ENCODE results near the gene NOC4L. TPM values are rescaled to one million over a fixed set of nuclear protein-coding genes. Genes with fewer than 3 reads are reported as not detected.
"Not testable (repeated sequence)": the region's sequence is repeated elsewhere in the genome, so short reads cannot be mapped to it uniquely, and the experiment has no call there.

NOC4L gene
- total RNA-seq, 1 experiment from 2014 or later: 10.4 TPM

- Histone ChIP-seq H3K79me2 (ENCODE audit: low read length) (no peaks in the 10 kb centered on the region), H4K20me1 (ENCODE audit: insufficient read depth, low read depth, low read length) (no peaks in the 10 kb centered on the region), H3K9ac (ENCODE audit: low read length) (no peak overlapping the region), H3K4me2 (ENCODE audit: low read depth, low read length, poor library complexity, severe bottlenecking) (no peak overlapping the region), H3K27ac (ENCODE audit: low read length) (no peak overlapping the region), H3K4me3 (ENCODE audit: low read length) (no peak overlapping the region), H3K4me1 (ENCODE audit: low read length) (no peaks in the 10 kb centered on the region; the same call in 1 of the 2 replicates), H3K36me3 (ENCODE audit: insufficient read depth, low read length) (peaks cover 46% of the 10 kb centered on the region), H3K9me3 (ENCODE audit: low read length) (peaks cover 7% of the 10 kb centered on the region; the same call in 1 of the 2 replicates), H3K27me3 (ENCODE audit: low read length) (no peaks in the 10 kb centered on the region), H2AFZ (ENCODE audit: low read length) (no peak overlapping the region), H3K9me2 (replicated peaks; ENCODE audit: insufficient read depth, low read length) (no peaks in the 10 kb centered on the region)
- DNase-seq: no peak
These were observed 15.2 kb upstream of the NOC4L start for GRCh38 chr12:132129007-132129406.

DNA sequence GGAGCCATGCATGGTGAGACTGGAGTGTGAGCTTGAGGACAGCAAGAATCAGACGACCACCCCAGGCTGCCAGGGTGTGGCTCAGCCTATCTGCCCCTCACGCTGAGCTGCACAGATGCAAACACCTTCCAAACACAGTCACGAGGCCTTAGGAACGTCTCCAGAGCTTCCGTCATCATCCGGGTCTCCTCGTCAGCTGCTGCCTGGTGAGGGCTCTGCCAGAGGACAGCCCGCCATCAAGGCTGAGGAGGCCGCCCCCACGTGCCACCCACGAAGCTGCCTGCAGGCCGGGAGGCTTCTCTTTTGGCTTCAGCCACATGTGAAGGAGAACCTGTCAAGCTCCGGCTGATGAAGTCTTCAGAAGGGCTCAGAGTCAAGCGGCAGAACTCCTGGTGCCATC lies 13.6 kb upstream of the NOC4L start:
- no peak overlapping the region for H3K27ac ChIP-seq (ENCODE audit: low read length)
- no peak for DNase-seq
- no peak overlapping the region for H3K4me3 ChIP-seq (ENCODE audit: low read length)
- H3K9ac ChIP-seq (ENCODE audit: low read length): no peak overlapping the region
- no peaks in the 10 kb centered on the region; the same call in 1 of the 2 replicates for H3K4me1 ChIP-seq (ENCODE audit: low read length)
- no peaks in the 10 kb centered on the region for H3K79me2 ChIP-seq (ENCODE audit: low read length)
- peaks cover 7% of the 10 kb centered on the region; the same call in 1 of the 2 replicates for H3K9me3 ChIP-seq (ENCODE audit: low read length)
- no peak overlapping the region for H3K4me2 ChIP-seq (ENCODE audit: low read depth, low read length, poor library complexity, severe bottlenecking)
- H3K27me3 ChIP-seq (ENCODE audit: low read length): no peaks in the 10 kb centered on the region
- H2AFZ ChIP-seq (ENCODE audit: low read length): no peak overlapping the region
- no peaks in the 10 kb centered on the region for H4K20me1 ChIP-seq (ENCODE audit: insufficient read depth, low read depth, low read length)
- no peaks in the 10 kb centered on the region for H3K9me2 ChIP-seq (replicated peaks; ENCODE audit: insufficient read depth, low read length)
- H3K36me3 ChIP-seq (ENCODE audit: insufficient read depth, low read length): peaks cover 30% of the 10 kb centered on the region

GRCh38 chr12:132131229-132131628 lies 13.0 kb upstream of the NOC4L start:
- H3K27me3 ChIP-seq (ENCODE audit: low read length): no peaks in the 10 kb centered on the region
- H2AFZ ChIP-seq (ENCODE audit: low read length): no peak overlapping the region
- DNase-seq: no peak
- H3K36me3 ChIP-seq (ENCODE audit: insufficient read depth, low read length): peaks cover 24% of the 10 kb centered on the region
- no peaks in the 10 kb centered on the region for H3K9me2 ChIP-seq (replicated peaks; ENCODE audit: insufficient read depth, low read length)
- peaks cover 7% of the 10 kb centered on the region; the same call in 1 of the 2 replicates for H3K9me3 ChIP-seq (ENCODE audit: low read length)
- H3K79me2 ChIP-seq (ENCODE audit: low read length): no peaks in the 10 kb centered on the region
- no peak overlapping the region for H3K9ac ChIP-seq (ENCODE audit: low read length)
- H3K4me1 ChIP-seq (ENCODE audit: low read length): no peaks in the 10 kb centered on the region; the same call in none of the 2 replicates
- H3K4me2 ChIP-seq (ENCODE audit: low read depth, low read length, poor library complexity, severe bottlenecking): no peak overlapping the region
- H3K27ac ChIP-seq (ENCODE audit: low read length): no peak overlapping the region
- H4K20me1 ChIP-seq (ENCODE audit: insufficient read depth, low read depth, low read length): no peaks in the 10 kb centered on the region
- no peak overlapping the region for H3K4me3 ChIP-seq (ENCODE audit: low read length)

GRCh38 chr12:132131952-132132351 lies 12.3 kb upstream of the NOC4L start:
- H3K4me3 ChIP-seq (ENCODE audit: low read length): no peak overlapping the region
- peaks cover 7% of the 10 kb centered on the region; the same call in 1 of the 2 replicates for H3K9me3 ChIP-seq (ENCODE audit: low read length)
- H3K27me3 ChIP-seq (ENCODE audit: low read length): no peaks in the 10 kb centered on the region
- H3K27ac ChIP-seq (ENCODE audit: low read length): no peak overlapping the region
- H3K79me2 ChIP-seq (ENCODE audit: low read length): no peaks in the 10 kb centered on the region
- no peak for DNase-seq
- peaks cover 17% of the 10 kb centered on the region for H3K36me3 ChIP-seq (ENCODE audit: insufficient read depth, low read length)
- H4K20me1 ChIP-seq (ENCODE audit: insufficient read depth, low read depth, low read length): no peaks in the 10 kb centered on the region
- peaks cover 6% of the 10 kb centered on the region for H3K4me1 ChIP-seq (ENCODE audit: low read length)
- no peak overlapping the region for H2AFZ ChIP-seq (ENCODE audit: low read length)
- no peak overlapping the region for H3K9ac ChIP-seq (ENCODE audit: low read length)
- H3K4me2 ChIP-seq (ENCODE audit: low read depth, low read length, poor library complexity, severe bottlenecking): no peak overlapping the region
- H3K9me2 ChIP-seq (replicated peaks; ENCODE audit: insufficient read depth, low read length): no peaks in the 10 kb centered on the region

DNA sequence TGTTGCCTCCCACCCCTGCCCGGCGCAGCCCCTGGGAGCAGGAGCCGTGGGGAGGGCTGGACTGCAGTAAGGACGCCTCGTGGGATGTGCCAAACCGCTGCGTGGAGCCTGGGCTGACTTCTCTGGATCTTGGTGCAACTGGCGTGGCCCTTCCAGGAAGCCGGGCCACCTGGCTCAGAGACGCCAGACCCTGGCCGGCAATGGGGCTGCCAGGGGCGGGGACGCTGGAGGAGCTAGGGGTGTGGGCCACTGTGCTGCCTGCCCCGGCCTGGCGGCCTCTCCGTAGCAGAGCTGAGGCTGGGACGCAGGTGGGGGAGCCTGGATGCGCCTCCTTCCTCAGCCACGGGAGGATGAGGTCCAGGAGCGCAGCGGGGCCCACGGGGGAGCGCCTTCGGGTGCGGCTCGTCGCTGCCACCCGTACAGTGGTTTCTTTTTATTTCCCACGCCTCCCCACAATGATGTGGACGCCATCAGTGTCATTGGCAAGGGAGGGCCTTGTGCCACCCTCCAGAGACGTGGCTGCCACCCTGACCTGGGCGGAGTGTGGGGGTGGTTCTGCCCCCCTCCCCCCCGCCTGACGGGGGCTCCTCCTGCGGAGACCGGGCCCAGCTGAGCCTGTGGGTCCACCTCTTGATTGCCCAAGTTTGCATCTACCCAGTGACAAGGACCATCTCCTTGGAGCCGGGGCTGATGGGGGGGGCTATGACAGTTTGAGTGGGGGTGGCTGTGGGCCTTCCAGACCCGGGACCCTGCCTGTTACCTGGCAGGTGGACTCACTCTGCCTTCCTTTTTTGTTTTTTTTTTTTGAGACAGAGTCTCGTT lies 11.4 kb upstream of the NOC4L start:
- H3K79me2 ChIP-seq (ENCODE audit: low read length): no peaks in the 10 kb centered on the region
- H3K9ac ChIP-seq (ENCODE audit: low read length): no peak overlapping the region
- peaks cover 15% of the 10 kb centered on the region for H3K4me1 ChIP-seq (ENCODE audit: low read length)
- H3K9me2 ChIP-seq (replicated peaks; ENCODE audit: insufficient read depth, low read length): no peaks in the 10 kb centered on the region
- H3K4me2 ChIP-seq (ENCODE audit: low read depth, low read length, poor library complexity, severe bottlenecking): no peak overlapping the region
- H3K9me3 ChIP-seq (ENCODE audit: low read length): peaks cover 2% of the 10 kb centered on the region; the same call in 1 of the 2 replicates
- H3K36me3 ChIP-seq (ENCODE audit: insufficient read depth, low read length): peaks cover 8% of the 10 kb centered on the region
- DNase-seq: no peak
- H3K27me3 ChIP-seq (ENCODE audit: low read length): no peaks in the 10 kb centered on the region
- H3K4me3 ChIP-seq (ENCODE audit: low read length): no peak overlapping the region
- no peak overlapping the region for H2AFZ ChIP-seq (ENCODE audit: low read length)
- H4K20me1 ChIP-seq (ENCODE audit: insufficient read depth, low read depth, low read length): no peaks in the 10 kb centered on the region
- H3K27ac ChIP-seq (ENCODE audit: low read length): no peak overlapping the region

- Histone ChIP-seq H3K27ac (ENCODE audit: low read length) (no peak overlapping the region), H3K27me3 (ENCODE audit: low read length) (no peaks in the 10 kb centered on the region), H3K36me3 (ENCODE audit: insufficient read depth, low read length) (no peaks in the 10 kb centered on the region), H3K79me2 (ENCODE audit: low read length) (no peaks in the 10 kb centered on the region), H3K4me2 (ENCODE audit: low read depth, low read length, poor library complexity, severe bottlenecking) (no peak overlapping the region), H3K4me1 (ENCODE audit: low read length) (peaks cover 17% of the 10 kb centered on the region), H3K9me3 (ENCODE audit: low read length) (no peaks in the 10 kb centered on the region), H4K20me1 (ENCODE audit: insufficient read depth, low read depth, low read length) (no peaks in the 10 kb centered on the region), H3K9me2 (replicated peaks; ENCODE audit: insufficient read depth, low read length) (no peaks in the 10 kb centered on the region), H3K4me3 (ENCODE audit: low read length) (no peak overlapping the region), H2AFZ (ENCODE audit: low read length) (no peak overlapping the region), H3K9ac (ENCODE audit: low read length) (no peak overlapping the region)
- DNase-seq: no peak
These were observed 10.2 kb upstream of the NOC4L start for GRCh38 chr12:132133952-132134652.

GRCh38 chr12:132134653-132135183 lies 9.5 kb upstream of the NOC4L start:
- not testable (repeated sequence) for H4K20me1 ChIP-seq (ENCODE audit: insufficient read depth, low read depth, low read length); H3K4me3 ChIP-seq (ENCODE audit: low read length); H3K79me2 ChIP-seq (ENCODE audit: low read length); DNase-seq; H3K4me2 ChIP-seq (ENCODE audit: low read depth, low read length, poor library complexity, severe bottlenecking); H3K9me3 ChIP-seq (ENCODE audit: low read length); H3K9me2 ChIP-seq (replicated peaks; ENCODE audit: insufficient read depth, low read length); H3K36me3 ChIP-seq (ENCODE audit: insufficient read depth, low read length); H3K9ac ChIP-seq (ENCODE audit: low read length); H2AFZ ChIP-seq (ENCODE audit: low read length); H3K27ac ChIP-seq (ENCODE audit: low read length); H3K27me3 ChIP-seq (ENCODE audit: low read length)
- H3K4me1 ChIP-seq (ENCODE audit: low read length): peaks cover 17% of the 10 kb centered on the region

DNA sequence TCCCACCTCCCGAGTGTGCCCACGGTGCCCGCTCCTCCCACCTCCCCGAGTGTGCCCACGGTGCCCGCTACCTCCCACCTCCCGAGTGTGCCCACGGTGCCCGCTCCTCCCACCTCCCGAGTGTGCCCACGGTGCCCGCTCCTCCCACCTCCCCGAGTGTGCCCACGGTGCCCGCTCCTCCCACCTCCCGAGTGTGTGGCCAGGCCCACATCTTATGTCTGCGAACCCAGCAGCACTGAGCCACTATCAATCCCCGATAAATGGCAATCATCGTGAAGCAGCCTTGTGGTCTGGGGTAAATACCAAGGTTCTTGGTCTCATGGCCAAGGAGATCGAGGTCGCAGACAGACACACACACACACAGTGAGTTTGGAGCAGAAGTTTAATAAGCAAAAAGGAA lies 8.0 kb upstream of the NOC4L start:
- not testable (repeated sequence) for H3K4me3 ChIP-seq (ENCODE audit: low read length)

More for the DNA sequence above, 8.0 kb upstream of the NOC4L start:
- H3K9me2 ChIP-seq (replicated peaks; ENCODE audit: insufficient read depth, low read length); H3K4me2 ChIP-seq (ENCODE audit: low read depth, low read length, poor library complexity, severe bottlenecking); H4K20me1 ChIP-seq (ENCODE audit: insufficient read depth, low read depth, low read length); H3K9ac ChIP-seq (ENCODE audit: low read length); H3K9me3 ChIP-seq (ENCODE audit: low read length); H3K27ac ChIP-seq (ENCODE audit: low read length); H3K79me2 ChIP-seq (ENCODE audit: low read length); H2AFZ ChIP-seq (ENCODE audit: low read length); H3K27me3 ChIP-seq (ENCODE audit: low read length); DNase-seq; H3K36me3 ChIP-seq (ENCODE audit: insufficient read depth, low read length): not testable (repeated sequence)
- H3K4me1 ChIP-seq (ENCODE audit: low read length): peaks cover 17% of the 10 kb centered on the region
